ENCODE data around the gene PSD4.

DNA sequence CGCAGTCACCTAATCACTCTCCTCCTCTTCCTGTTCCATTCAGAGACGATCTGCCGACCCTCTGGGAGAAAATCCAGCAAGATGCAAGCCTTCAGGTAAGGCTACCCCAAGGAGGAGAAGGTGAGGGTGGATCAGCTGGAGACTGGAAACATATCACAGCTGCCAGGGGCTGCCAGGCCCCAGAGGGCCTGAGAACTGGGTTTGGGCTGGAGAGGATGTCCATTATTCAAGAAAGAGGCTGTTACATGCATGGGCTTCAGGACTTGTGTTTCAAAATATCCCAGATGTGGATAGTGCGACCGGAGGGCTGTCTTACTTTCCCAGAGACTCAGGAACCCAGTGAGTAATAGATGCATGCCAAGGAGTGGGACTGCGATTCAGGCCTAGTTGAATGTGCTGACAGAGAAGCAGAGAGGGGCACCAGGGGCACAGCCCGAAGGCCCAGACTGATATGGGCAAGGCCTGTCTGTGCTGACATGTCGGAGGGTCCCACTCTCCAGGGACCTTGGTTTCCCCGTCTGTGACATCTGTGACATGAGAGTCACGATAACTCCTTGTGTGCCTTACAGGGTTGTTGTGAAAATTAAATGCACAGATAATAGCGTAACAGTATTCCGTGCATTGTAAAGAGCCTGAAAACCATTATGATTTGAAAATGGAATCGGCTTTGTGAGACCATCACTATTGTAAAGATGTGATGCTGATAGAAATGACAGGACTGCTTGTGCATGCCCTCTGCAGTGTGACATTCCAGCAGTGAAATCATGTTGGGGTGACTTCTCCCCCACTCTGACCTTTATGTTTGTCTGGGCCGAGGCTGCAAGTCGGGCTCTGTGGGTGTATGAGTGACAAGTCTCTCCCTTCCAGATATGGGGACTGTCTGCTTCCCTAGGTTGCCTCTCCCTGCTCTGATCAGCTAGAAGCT, 45.9 kb upstream of the PSD4 start:
- TF ChIP-seq BHLHE40 (IDR thresholded peaks at IDR 0.05; ENCODE audit: borderline replicate concordance) (no peak), ELF4 (IDR thresholded peaks at IDR 0.05) (no peak), ARNT (IDR thresholded peaks at IDR 0.05) (no peak), SP1 (IDR thresholded peaks at IDR 0.05) (no peak), L3MBTL2 (conservative IDR thresholded peaks at IDR 0.05) (no peak), FOXA1 (IDR thresholded peaks at IDR 0.05) (no peak), FOXM1 (IDR thresholded peaks at IDR 0.05; ENCODE audit: borderline replicate concordance) (no peak), LEF1 (IDR thresholded peaks at IDR 0.05; ENCODE audit: borderline replicate concordance) (no peak)
